Measurements from ENCODE around the gene SV2B.

DNA sequence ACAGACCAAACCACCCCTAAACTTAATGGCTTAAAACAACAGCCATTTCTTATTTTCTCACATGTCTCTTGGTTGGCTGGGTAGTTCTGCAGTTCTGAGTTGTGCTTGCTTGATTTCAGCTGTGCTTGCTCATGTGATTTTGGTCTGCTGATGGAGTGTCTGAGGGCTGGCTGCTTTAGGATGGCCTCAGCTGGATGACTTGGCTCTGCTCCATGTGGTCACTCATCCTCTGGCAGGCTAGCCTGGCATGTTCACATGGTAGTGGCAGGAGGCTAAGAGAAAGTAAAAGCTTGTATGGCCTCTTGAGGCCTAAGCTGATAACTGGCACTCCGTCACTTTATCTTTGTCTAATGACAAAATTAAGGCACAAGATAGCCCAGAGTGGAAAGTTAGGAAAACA lies 4.1 kb downstream of the SV2B start:
- no peak for TF ChIP-seq POLR2AphosphoS5 (IDR thresholded peaks at IDR 0.05; ENCODE audit: low read depth, low read length)
- TF ChIP-seq POLR2A (IDR thresholded peaks at IDR 0.05; ENCODE audit: low read depth, low read length) = no peak
- TF ChIP-seq TAF1 (IDR thresholded peaks at IDR 0.05; ENCODE audit: low read depth, low read length) = no peak
- no peak for TF ChIP-seq SPI1 (IDR thresholded peaks at IDR 0.05; ENCODE audit: low read depth, low read length)
